Measurements from ENCODE around the gene CDH1.

CDH1 gene

GRCh38 chr16:68859828-68860227 lies 122.7 kb downstream of the CDH1 start:
- no peak for DNase-seq

- no peak for DNase-seq
Observed at GRCh38 chr16:68860978-68861892, 124.1 kb downstream of the CDH1 start.

- DNase-seq = no peak
Observed at GRCh38 chr16:68866933-68867332, 129.8 kb downstream of the CDH1 start.

DNA sequence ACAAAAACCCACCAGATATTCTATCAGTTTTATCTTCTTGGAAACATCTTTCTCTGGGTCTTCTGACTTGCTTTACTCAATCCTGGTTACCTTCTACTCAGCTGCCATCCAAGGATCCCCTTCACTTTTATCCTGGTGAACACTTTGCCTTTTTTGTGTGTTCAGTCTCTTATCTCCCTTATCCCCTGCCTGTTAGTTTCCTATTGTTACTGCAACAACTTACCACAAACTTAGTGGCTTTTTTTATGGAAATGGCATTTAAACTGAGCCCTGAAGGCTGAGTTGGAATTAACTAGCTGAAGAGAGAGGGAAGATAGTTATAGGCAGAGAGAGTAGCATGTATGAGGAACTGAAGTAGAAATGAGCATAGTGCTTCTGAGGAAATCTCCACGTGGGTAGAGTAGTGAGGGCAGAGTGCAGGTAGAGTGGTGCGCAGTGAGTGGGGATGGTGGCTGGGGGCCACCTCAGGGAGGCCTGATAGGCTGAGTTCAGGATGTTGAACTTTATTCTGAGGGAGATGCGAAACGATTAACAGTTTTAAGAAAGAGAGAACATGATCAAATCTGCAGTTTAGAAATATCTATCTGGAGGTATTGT lies 132.5 kb downstream of the CDH1 start:
- no peak for DNase-seq

GRCh38 chr16:68873635-68874471 lies 136.8 kb downstream of the CDH1 start:
- DNase-seq = no peak

DNA sequence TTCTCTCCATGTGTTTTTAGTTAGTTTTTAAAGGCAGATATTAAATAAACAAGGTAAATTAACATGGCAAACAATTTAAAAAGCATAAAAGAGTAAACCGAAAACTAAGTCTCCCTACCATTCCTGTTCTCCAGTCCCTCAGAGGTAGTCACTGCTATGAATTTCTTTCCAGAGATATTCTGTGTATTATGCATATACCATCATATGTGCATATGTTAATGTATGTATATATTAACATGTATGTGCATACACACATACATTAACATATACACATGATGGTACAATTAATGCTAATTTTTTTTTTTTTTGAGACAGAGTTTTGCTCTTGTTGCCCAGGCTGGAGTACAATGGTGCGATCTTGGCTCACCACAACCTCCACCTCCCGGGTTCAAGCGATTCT lies 138.8 kb downstream of the CDH1 start:
- DNase-seq = no peak

DNA sequence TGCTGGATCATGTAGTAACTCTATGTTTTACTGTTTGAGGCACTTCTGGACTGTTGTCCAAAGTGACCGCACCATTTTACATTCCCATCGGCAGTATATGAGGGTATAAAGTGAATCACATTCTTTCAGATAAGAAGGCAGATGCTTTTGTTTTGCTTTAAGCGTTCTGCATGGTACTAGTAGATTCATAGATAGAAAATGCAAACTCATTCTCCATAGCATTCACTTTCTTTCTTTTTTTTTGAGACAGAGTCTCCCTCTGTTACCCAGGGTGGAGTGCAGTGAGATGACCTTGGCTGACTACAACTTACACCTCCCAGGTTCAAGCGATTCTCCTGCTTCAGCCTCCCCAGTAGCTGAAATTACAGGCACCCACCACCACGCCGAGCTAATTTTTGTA lies 146.6 kb downstream of the CDH1 start:
- no peak for DNase-seq

DNA sequence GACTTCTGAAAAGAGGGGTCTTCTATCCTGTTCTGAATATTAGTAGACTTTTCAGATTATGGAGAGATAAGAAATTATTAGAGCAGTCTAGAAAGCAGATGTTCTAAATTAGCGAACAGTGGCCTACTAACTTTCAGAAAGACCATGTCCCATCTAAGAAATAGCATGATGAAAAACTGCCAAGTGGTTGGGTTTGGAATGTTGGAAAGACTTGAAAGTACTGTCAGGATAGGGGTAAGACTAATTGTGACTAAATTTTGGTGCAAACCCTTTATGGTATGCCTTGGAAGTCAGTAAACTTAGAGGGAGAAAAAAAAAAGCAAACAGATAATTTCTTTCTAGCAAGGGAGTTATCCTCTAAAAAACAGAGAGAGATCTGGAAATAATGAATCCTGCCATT lies 147.3 kb downstream of the CDH1 start:
- no peak for DNase-seq

Data from T-helper 1 cell (primary cell).